ENCODE results near the gene ARHGDIA. TPM values are rescaled to one million over a fixed set of nuclear protein-coding genes. Genes with fewer than 3 reads are reported as not detected.
A peak's percentile ranks its signal among the peaks of the same experiment; 100 is the strongest.

The ARHGDIA gene
- total RNA-seq, 4 donors from 2014 or later = 189 to 480 (median 323) TPM

DNA sequence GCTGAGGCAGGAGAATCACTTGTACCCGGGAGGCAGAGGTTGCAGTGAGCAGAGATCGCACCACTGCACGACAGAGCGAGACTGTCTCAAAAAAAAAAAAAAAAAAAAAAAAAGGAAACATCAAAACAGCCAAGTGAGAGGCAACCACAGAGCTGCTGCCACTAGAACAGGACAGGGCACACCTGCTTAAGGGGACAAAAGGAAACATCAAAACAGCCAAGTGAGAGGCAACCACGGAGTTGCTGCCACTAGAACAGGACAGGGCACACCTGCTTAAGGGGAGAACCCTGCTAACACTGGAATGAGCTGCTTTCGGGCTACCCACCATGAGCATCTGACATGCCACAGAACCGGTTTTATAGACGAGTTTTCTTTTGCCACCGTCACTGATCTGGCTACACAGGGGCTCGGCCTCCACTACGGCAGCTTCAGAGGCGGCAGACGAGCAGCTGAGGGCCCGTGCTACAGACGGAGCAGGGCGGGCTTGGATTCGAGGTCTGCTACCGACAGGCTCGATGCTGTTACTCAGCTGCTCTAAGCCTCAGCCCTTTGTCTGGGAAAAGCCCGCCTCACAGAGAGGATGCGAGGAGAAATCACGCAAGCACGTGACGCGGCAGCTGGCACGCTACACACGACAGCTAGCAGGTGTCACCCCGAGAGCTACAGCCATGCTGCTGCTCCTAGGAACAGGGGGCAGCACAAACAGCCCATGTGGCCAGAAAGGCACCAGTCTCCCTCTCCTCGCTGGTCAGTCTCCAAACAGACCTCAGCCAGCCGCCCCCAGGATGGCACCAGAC is 12.8 kb downstream of the ARHGDIA start:
- H3K36me3 ChIP-seq = peaks cover 0 to 20% (median 8%) of the 10 kb centered on the region in 4 donors
- in situ Hi-C loops (cut with MboI; ENCODE audit: low pct_ligation_motif_present in 1 of 4, low pct_unique_long_range_greater_than_20kb in 1 of 4, low sequenced_read_pairs in 3 of 4) = no loop called here
- DNase-seq = no peak

DNA sequence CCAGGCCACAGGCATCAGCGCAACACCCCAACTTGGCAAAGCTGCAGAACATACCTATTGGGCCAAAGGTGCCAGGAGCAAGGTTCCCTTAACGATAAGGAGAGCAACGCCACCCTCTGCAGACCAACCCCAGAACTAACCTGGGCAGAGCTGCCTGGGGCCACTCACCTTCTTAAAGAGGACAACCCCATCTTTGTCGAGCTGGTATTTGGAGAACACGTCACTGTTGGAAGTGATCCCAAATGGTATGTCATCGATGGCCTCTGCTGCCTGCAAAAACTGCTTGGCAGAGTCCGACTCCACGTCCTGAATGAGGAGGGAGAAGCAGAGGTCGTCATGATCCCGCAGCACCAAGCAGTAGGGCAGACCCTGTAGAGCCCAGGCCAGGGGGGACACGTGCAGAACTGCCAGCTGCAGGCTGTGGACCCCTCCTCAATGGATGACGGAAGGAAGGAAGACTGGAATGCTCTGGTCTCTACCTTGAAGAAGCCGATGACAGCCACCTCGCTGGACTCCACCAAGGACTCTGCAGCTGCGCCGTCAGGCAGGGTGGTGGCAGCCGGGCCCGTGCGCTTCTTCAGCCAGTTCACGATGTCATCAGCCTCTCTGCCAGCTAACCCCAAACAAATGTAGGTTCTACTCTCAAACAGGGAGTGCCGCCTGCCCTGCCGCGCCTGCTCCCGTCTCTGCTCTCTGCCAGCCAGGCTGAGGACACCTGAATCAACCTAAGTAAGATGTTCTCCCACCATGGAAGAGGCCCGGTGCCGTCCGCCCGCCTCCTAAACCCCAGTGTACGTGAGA is 16.0 kb downstream of the ARHGDIA start:
- Histone ChIP-seq H3K9me3 (no peaks in the 10 kb centered on the region), H3K36me3 (peaks cover 0 to 49% (median 17%) of the 10 kb centered on the region in 4 donors), H3K27ac (no peak overlapping the region), H3K4me3 (no peak overlapping the region), H3K4me1 (peaks cover 11 to 44% (median 22%) of the 10 kb centered on the region in 4 donors), H3K27me3 (no peaks in the 10 kb centered on the region)
- TF ChIP-seq POLR2AphosphoS5 (IDR thresholded peaks at IDR 0.05) (no peak), EP300 (IDR thresholded peaks at IDR 0.05; ENCODE audit: low read depth) (no peak), POLR2A (IDR thresholded peaks at IDR 0.05) (no peak)
- TF ChIP-seq, protein P1, sequence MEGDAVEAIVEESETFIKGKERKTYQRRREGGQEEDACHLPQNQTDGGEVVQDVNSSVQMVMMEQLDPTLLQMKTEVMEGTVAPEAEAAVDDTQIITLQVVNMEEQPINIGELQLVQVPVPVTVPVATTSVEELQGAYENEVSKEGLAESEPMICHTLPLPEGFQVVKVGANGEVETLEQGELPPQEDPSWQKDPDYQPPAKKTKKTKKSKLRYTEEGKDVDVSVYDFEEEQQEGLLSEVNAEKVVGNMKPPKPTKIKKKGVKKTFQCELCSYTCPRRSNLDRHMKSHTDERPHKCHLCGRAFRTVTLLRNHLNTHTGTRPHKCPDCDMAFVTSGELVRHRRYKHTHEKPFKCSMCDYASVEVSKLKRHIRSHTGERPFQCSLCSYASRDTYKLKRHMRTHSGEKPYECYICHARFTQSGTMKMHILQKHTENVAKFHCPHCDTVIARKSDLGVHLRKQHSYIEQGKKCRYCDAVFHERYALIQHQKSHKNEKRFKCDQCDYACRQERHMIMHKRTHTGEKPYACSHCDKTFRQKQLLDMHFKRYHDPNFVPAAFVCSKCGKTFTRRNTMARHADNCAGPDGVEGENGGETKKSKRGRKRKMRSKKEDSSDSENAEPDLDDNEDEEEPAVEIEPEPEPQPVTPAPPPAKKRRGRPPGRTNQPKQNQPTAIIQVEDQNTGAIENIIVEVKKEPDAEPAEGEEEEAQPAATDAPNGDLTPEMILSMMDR (IDR thresholded peaks at IDR 0.05) = no peak
- intact Hi-C loops (cut with DNase I; ENCODE audit: low total_unique reads) = no loop called here
- 79% methylated on average over 26 of the region's 29 CpGs; no CpG with 5 or more reads in 1 of the 2 donors for WGBS, 2 donors (ENCODE audit: low coverage in 1 of 2)
- no peak for DNase-seq
- in situ Hi-C loops (cut with MboI; ENCODE audit: low pct_ligation_motif_present in 1 of 4, low pct_unique_long_range_greater_than_20kb in 1 of 4, low sequenced_read_pairs in 3 of 4) = no loop called here

More for the DNA sequence above, 12.8 kb downstream of the ARHGDIA start:
- TF ChIP-seq EP300 (IDR thresholded peaks at IDR 0.05; ENCODE audit: low read depth) = no peak
- no peak for TF ChIP-seq POLR2A (IDR thresholded peaks at IDR 0.05)
- no peak for TF ChIP-seq POLR2AphosphoS5 (IDR thresholded peaks at IDR 0.05)
- TF ChIP-seq, protein P1 (IDR thresholded peaks at IDR 0.05) = no peak
- Histone ChIP-seq H3K4me3 (peak overlapping the region in 2 of 4 donors; percentile 80 to 96), H3K4me1 (peaks cover 18 to 64% (median 41%) of the 10 kb centered on the region in 4 donors), H3K9me3 (no peaks in the 10 kb centered on the region), H3K27me3 (no peaks in the 10 kb centered on the region), H3K27ac (peak overlapping the region in 3 of 4 donors; percentile 92 to 99 (median 97))
- intact Hi-C loops (cut with DNase I; ENCODE audit: low total_unique reads) = no loop called here
- 87% methylated on average over 30 of the region's 30 CpGs; no CpG with 5 or more reads in 1 of the 2 donors for WGBS, 2 donors (ENCODE audit: low coverage in 1 of 2)

DNA sequence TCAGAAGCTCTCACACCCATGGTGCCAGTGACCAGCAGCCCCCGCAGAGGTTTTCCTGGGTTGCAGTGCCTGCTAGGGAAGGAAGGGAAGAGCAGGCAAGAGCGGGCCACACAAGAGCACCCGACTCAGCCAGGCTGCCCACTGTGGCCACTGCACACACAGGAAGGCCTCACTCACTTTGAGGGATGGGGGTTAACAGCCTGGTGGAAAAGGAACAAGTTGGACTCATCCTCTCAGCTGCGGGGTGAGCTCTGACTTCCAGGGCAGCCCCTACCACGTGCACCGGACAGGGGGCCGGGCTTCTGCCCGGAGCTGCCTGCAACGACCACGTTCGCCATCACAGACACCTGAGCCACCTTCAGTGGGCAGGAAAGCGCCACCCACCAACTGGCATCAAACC is 18.9 kb downstream of the ARHGDIA start:
- Histone ChIP-seq H3K27ac (no peak overlapping the region), H3K4me3 (no peak overlapping the region), H3K9me3 (no peaks in the 10 kb centered on the region), H3K36me3 (peaks cover 0 to 69% (median 19%) of the 10 kb centered on the region in 4 donors), H3K4me1 (peaks cover 0 to 20% (median 4%) of the 10 kb centered on the region in 4 donors), H3K27me3 (no peaks in the 10 kb centered on the region)
- intact Hi-C loops (cut with DNase I; ENCODE audit: low total_unique reads) (no loop called here), in situ Hi-C loops (cut with MboI; ENCODE audit: low pct_ligation_motif_present in 1 of 4, low pct_unique_long_range_greater_than_20kb in 1 of 4, low sequenced_read_pairs in 3 of 4) (no loop called here)
- WGBS, 2 donors (ENCODE audit: low coverage in 1 of 2) = 91% methylated on average over 5 of the region's 12 CpGs; no CpG with 5 or more reads in 1 of the 2 donors
- TF ChIP-seq, protein P1 (IDR thresholded peaks at IDR 0.05) = no peak
- no peak for TF ChIP-seq POLR2AphosphoS5 (IDR thresholded peaks at IDR 0.05)
- TF ChIP-seq EP300 (IDR thresholded peaks at IDR 0.05; ENCODE audit: low read depth) = no peak
- TF ChIP-seq POLR2A (IDR thresholded peaks at IDR 0.05) = no peak
- no peak for DNase-seq

GRCh38 chr17:81851423-81851822 is 19.7 kb downstream of the ARHGDIA start:
- in situ Hi-C loops (cut with MboI; ENCODE audit: low pct_ligation_motif_present in 1 of 4, low pct_unique_long_range_greater_than_20kb in 1 of 4, low sequenced_read_pairs in 3 of 4) (no loop called here), intact Hi-C loops (cut with DNase I; ENCODE audit: low total_unique reads) (no loop called here)
- Histone ChIP-seq H3K27ac (no peak overlapping the region), H3K4me3 (no peak overlapping the region), H3K9me3 (no peaks in the 10 kb centered on the region), H3K27me3 (no peaks in the 10 kb centered on the region), H3K4me1 (peaks cover 0 to 12% (median 1%) of the 10 kb centered on the region in 4 donors), H3K36me3 (peaks cover 0 to 77% (median 23%) of the 10 kb centered on the region in 4 donors)
- 96% methylated on average over 16 of the region's 16 CpGs; no CpG with 5 or more reads in 1 of the 2 donors for WGBS, 2 donors (ENCODE audit: low coverage in 1 of 2)
- no peak for DNase-seq
- no peak for TF ChIP-seq EP300 (IDR thresholded peaks at IDR 0.05; ENCODE audit: low read depth)
- TF ChIP-seq POLR2AphosphoS5 (IDR thresholded peaks at IDR 0.05) = no peak
- TF ChIP-seq POLR2A (IDR thresholded peaks at IDR 0.05) = no peak
- TF ChIP-seq, protein P1 (IDR thresholded peaks at IDR 0.05) = no peak
